Kidney (tissue), 14 donors: ENCODE results near the gene ASPN. TPM values are rescaled to one million over a fixed set of nuclear protein-coding genes. Genes with fewer than 3 reads are reported as not detected.

Source experiments
- DNase-seq, 5 donors: peaks; one replicate each; pipeline ENCODE4 v3.0.0-alpha.2; 2013 to 2020
- FAIRE-seq: peaks from 2 replicates; lab custom pipeline; 2012; peaks lifted over from hg19 to GRCh38; lab: Jason Lieb, UNC
- H3K27ac ChIP-seq, 2 donors: one replicate each; pipeline ENCODE4 v1.7.0; 2013; ENCODE audit warnings: low read depth in 2 of 2, low read length in 2 of 2, inconsistent platforms in 1 of 2
- H3K27me3 ChIP-seq: one replicate; pipeline ENCODE4 v1.7.1; 2013; ENCODE audit warnings: low read length, inconsistent platforms; ENCODE audit not compliant: control insufficient read depth, insufficient read depth
- H3K36me3 ChIP-seq, 3 donors: one replicate each; pipeline versions ENCODE4 v1.7.0 to v1.7.1; 2013; ENCODE audit warnings: low read length in 3 of 3, control low read depth in 1 of 3, inconsistent platforms in 1 of 3; ENCODE audit not compliant: insufficient read depth in 3 of 3, control insufficient read depth in 2 of 3
- H3K4me1 ChIP-seq, 3 donors: one replicate each; pipeline versions ENCODE4 v1.7.0 to v1.7.1; 2013; ENCODE audit warnings: low read length in 3 of 3, inconsistent platforms in 1 of 3, low read depth in 1 of 3; ENCODE audit not compliant: control insufficient read depth in 2 of 3, insufficient read depth in 2 of 3
- H3K4me3 ChIP-seq, 3 donors: one replicate each; pipeline versions ENCODE4 v1.7.0 to v1.8.1; 2013; ENCODE audit warnings: low read length in 3 of 3, control low read depth in 1 of 3, inconsistent platforms in 1 of 3
- H3K9ac ChIP-seq, 3 donors: one replicate each; pipeline versions ENCODE4 v1.7.0 to v1.7.1; 2013; ENCODE audit warnings: low read length in 3 of 3, control low read depth in 1 of 3, inconsistent platforms in 1 of 3
- H3K9me3 ChIP-seq, 3 donors: one replicate each; pipeline versions ENCODE4 v1.7.0 to v1.7.1; 2013; ENCODE audit warnings: low read length in 3 of 3, control low read depth in 1 of 3, inconsistent platforms in 1 of 3; ENCODE audit not compliant: control insufficient read depth in 2 of 3, insufficient read depth in 1 of 3
- CTCF ChIP-seq: IDR thresholded peaks from 3 replicates; pipeline ENCODE4 v1.5.1; 2012; ENCODE audit warnings: mild to moderate bottlenecking, moderate library complexity, borderline replicate concordance; ENCODE audit not compliant: insufficient read depth; ENCODE audit errors: extremely low read depth
- intact Hi-C: fragments of 100-400 bp; cut with DNase I; formaldehyde crosslinking; loops from one replicate; pipeline ENCODE4 v1.11.1; 2022
- polyA plus RNA-seq: library from polyadenylated mRNA; stranded (reverse); fragments of 350-450 nt; fragmentation: Illumina TruSeq; extraction: RNeasy Lipid Tissue Mini Kit (QIAGEN cat#74804); gene quantifications from one replicate; pipeline ENCODE4 v1.2.3, GENCODE V29; 2014; ENCODE audit warnings: low read depth, low replicate concordance; ENCODE audit not compliant: insufficient read depth
- total RNA-seq: library from RNA; stranded (reverse); fragmentation: NEBNext Ultra II Directional; extraction: Animal tissue kit (Norgen Biotek cat#: 25700); gene quantifications from one replicate; pipeline ENCODE4 v1.2.1, GENCODE V29; 2021
- donor health status: control.
- donor health status: control.
- donor health status: control.
- donor health status: control.
- donor health status: control.
- donor health status: DM: yes; HTN: yes; CAD: no.
- donor health status: Normal renal cell carcinoma (clear cell type).

The ASPN gene
- total and polyA plus RNA-seq, 2 donors from 2014 or later: 1.5 to 3.2 TPM

GRCh38 chr9:92492781-92493401 lies 10.6 kb upstream of the ASPN start:
- Histone ChIP-seq H3K9ac (no peak overlapping the region), H3K27me3 (no peaks in the 10 kb centered on the region), H3K36me3 (no peaks in the 10 kb centered on the region), H3K4me3 (no peak overlapping the region), H3K9me3 (no peaks in the 10 kb centered on the region), H3K4me1 (no peaks in the 10 kb centered on the region), H3K27ac (no peak overlapping the region)
- FAIRE-seq (no peak), DNase-seq (no peak)
- intact Hi-C loops: no loop called here
- TF ChIP-seq CTCF: no peak

DNA sequence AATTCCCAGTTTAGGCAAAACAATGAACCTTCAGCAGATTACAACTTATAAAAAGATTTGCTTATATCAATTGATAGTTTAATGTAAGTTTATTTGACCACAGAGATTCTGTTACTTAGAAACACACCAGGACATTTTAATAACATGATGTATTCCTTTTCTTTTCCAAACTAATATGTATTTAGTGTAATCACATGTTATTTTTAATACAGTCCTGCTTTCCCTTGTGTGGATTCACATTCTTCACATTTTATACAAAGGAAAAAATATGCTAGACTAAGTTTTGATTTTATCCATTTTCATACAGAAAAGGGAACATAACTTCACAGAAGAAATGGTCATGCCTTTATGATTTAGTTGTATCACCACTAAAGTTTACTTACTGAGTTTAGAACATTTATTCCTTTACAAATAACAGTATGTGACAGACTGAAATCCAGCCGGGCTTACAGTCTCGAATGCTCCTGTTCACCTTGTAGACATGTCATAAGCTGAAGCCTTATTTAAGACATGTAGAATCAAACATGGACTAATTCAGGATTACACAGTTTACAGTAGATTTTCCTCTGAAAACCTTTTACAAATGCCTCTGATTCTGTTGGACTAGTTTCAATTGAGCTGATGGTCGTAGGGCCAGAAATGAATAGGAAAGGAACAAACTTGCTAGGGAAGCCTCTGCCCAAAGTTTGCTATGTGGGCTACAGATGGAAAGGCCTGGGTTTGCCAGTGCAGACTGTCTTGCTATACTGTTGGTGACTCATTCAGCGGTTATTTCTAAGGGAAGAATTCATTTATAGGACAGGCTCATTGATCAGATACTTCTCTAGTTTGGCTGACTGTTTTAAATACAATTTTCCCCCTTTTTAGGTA lies 6.6 kb upstream of the ASPN start:
- Histone ChIP-seq H3K4me3 (no peak overlapping the region), H3K36me3 (no peaks in the 10 kb centered on the region), H3K27ac (no peak overlapping the region), H3K27me3 (no peaks in the 10 kb centered on the region), H3K4me1 (no peaks in the 10 kb centered on the region), H3K9me3 (no peaks in the 10 kb centered on the region), H3K9ac (no peak overlapping the region)
- FAIRE-seq (no peak), DNase-seq (peak in 1 of 5 donors; percentile 25)
- intact Hi-C loops: no loop called here
- no peak for TF ChIP-seq CTCF

DNA sequence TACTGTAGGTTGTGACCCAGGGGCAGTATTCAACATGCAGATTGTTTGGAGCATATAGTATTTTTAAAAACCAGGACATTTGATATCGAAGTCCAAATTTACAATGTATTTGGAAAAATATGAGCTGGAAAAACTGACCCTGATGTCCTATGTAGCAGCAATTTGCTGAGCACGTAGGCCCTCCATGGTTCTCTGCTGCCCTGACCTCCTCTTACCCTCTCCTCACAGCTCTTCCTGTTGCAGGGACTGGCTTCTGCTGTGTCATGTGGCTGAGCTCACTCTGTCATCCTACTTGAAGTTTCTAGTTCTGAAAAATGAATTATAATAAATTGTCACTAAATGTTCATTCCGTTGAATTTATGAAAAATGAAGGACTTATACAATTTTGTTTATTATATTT lies 4.1 kb upstream of the ASPN start:
- Histone ChIP-seq H3K9me3 (no peaks in the 10 kb centered on the region), H3K27me3 (no peaks in the 10 kb centered on the region), H3K4me3 (no peak overlapping the region), H3K4me1 (no peaks in the 10 kb centered on the region), H3K36me3 (no peaks in the 10 kb centered on the region), H3K9ac (no peak overlapping the region), H3K27ac (no peak overlapping the region)
- DNase-seq (no peak), FAIRE-seq (no peak)
- intact Hi-C loops: no loop called here
- TF ChIP-seq CTCF: no peak
